Measurements from ENCODE around the gene EIPR1.
"Not testable (repeated sequence)": the region's sequence is repeated elsewhere in the genome, so short reads cannot be mapped to it uniquely, and the experiment has no call there.

Gene EIPR1

GRCh38 chr2:3403587-3404334 lies 26.1 kb upstream of the EIPR1 start:
- no peak for DNase-seq (ENCODE audit: low read depth)

- no peak for DNase-seq (ENCODE audit: low read depth)
These were observed 22.2 kb upstream of the EIPR1 start for GRCh38 chr2:3399829-3400228.

- no peak for DNase-seq (ENCODE audit: low read depth)
These were observed 21.8 kb upstream of the EIPR1 start for GRCh38 chr2:3399381-3399780.

- no peak for DNase-seq (ENCODE audit: low read depth)
These were observed 21.2 kb upstream of the EIPR1 start for GRCh38 chr2:3398857-3399256.

GRCh38 chr2:3396920-3397559 lies 19.4 kb upstream of the EIPR1 start:
- no peak for DNase-seq (ENCODE audit: low read depth)

- no peak for DNase-seq (ENCODE audit: low read depth)
These were observed 14.6 kb upstream of the EIPR1 start for GRCh38 chr2:3392216-3392615.

- no peak for DNase-seq (ENCODE audit: low read depth)
These were observed 12.4 kb upstream of the EIPR1 start for GRCh38 chr2:3390041-3390440.

- DNase-seq (ENCODE audit: low read depth): no peak
These were observed 11.6 kb upstream of the EIPR1 start for GRCh38 chr2:3389193-3389592.

- no peak for DNase-seq (ENCODE audit: low read depth)
These were observed 10.8 kb upstream of the EIPR1 start for GRCh38 chr2:3388412-3388738.

- no peak for DNase-seq (ENCODE audit: low read depth)
These were observed 10.2 kb upstream of the EIPR1 start for GRCh38 chr2:3387644-3388411.

- DNase-seq (ENCODE audit: low read depth): no peak
These were observed 9.4 kb upstream of the EIPR1 start for GRCh38 chr2:3387011-3387410.

- no peak for DNase-seq (ENCODE audit: low read depth)
These were observed 8.9 kb upstream of the EIPR1 start for GRCh38 chr2:3386448-3386958.

- peak; percentile 41 for DNase-seq (ENCODE audit: low read depth)
These were observed 2.3 kb upstream of the EIPR1 start, which contains the start of gene TRAPPC12 for GRCh38 chr2:3379647-3380534. TRAPPC12 (plus strand) TSS chr2:3379694; CDS start chr2:3387624, 7,930 bp downstream.

GRCh38 chr2:3379339-3379646 lies 1.7 kb upstream of the EIPR1 start:
- DNase-seq (ENCODE audit: low read depth): no peak

- peak; percentile 13 for DNase-seq (ENCODE audit: low read depth)
These were observed 373 bp downstream of the EIPR1 start for GRCh38 chr2:3377279-3377611.

GRCh38 chr2:3376821-3377220 lies 797 bp downstream of the EIPR1 start:
- no peak for DNase-seq (ENCODE audit: low read depth)

- DNase-seq (ENCODE audit: low read depth): not testable (repeated sequence)
These were observed 8.1 kb downstream of the EIPR1 start for GRCh38 chr2:3369340-3370181.

- DNase-seq (ENCODE audit: low read depth): no peak
These were observed 9.3 kb downstream of the EIPR1 start for GRCh38 chr2:3368261-3368722.

GRCh38 chr2:3365219-3365618 lies 12.4 kb downstream of the EIPR1 start:
- DNase-seq (ENCODE audit: low read depth): no peak

GRCh38 chr2:3361518-3362389 lies 15.9 kb downstream of the EIPR1 start:
- no peak for DNase-seq (ENCODE audit: low read depth)
